NOMO-1 treated with dmso at 0.1 percent for 144 hours (cell line): ENCODE data around the gene GMNN.
A peak's percentile ranks its signal among the peaks of the same experiment; 100 is the strongest.
"Not testable (repeated sequence)": the region's sequence is repeated elsewhere in the genome, so short reads cannot be mapped to it uniquely, and the experiment has no call there.

Experiments used
- DNase-seq: peaks from one replicate; lab custom pipeline; 2025; ENCODE audit not compliant: unreplicated experiment; lab: John Stamatoyannopoulos, UW

Gene GMNN

DNA sequence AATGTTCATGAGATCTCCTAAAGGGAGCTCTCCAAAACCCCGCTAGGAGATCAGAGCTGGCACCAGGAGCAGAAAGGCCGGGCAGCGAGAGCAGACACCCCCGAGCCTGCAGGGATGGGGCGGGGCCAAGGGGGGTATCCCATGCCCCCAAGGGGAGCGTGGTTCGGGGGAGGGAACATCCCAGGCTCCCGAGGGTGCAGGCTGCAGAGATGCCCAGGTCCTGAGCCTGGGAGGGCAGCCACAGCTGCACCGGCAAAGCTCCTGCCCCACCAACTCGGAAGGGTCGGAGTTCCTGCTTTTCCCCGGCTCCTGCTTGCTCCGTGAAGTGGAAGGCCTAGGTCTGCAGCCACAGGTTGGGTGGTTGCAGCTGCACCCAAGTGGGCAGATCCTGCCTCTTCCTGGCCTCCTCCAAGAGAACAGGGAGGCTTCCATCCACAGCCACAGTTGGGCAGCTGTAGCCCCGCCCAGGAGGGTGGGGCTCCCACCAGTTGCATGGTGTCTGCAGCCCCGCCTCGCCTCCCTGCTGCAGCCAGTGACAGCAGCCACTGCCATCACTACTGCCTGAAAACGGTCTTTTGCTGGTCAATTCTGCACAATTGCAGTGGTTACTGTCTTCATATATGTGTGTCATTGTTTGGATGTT, 13.4 kb upstream of the GMNN start:
- no peak for DNase-seq

DNA sequence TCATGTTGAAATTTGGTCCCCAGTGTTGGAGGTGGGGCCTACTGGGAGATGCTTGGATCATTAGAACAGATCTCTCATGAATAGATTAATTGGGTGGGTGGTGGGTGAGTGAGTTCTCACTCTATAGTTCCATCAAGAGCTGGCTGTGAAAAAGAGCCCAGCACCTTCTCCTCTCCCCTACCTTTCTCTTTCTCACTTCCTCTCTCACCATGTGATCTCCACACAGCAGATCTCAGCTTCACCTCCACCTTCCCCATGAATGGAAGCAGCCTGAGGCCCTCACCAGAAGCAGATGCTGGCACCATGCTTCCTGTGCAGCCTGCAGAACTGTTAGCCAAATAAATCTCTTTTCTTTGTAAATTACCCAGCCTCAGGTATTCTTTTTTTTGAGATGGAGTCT, 12.9 kb upstream of the GMNN start:
- no peak for DNase-seq

DNA sequence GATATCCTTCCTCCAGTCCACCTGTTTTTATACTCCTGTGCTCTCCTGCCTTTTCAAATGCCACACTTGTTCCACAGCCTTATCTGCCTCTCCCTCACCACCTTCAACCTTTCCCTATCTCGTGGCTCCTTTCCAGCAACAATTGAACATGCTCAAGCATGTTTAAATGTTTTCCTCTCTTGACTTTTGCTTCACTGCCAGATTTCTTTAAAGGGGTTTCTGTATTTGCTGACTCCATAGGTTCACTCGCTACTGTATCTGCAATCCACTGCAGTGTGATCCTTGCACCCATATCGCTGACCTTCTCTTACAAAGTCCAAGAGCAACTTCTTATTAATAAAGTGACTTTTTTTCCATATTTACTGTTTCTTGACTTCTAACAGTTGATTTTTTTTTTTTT, 11.2 kb upstream of the GMNN start:
- DNase-seq = no peak

DNA sequence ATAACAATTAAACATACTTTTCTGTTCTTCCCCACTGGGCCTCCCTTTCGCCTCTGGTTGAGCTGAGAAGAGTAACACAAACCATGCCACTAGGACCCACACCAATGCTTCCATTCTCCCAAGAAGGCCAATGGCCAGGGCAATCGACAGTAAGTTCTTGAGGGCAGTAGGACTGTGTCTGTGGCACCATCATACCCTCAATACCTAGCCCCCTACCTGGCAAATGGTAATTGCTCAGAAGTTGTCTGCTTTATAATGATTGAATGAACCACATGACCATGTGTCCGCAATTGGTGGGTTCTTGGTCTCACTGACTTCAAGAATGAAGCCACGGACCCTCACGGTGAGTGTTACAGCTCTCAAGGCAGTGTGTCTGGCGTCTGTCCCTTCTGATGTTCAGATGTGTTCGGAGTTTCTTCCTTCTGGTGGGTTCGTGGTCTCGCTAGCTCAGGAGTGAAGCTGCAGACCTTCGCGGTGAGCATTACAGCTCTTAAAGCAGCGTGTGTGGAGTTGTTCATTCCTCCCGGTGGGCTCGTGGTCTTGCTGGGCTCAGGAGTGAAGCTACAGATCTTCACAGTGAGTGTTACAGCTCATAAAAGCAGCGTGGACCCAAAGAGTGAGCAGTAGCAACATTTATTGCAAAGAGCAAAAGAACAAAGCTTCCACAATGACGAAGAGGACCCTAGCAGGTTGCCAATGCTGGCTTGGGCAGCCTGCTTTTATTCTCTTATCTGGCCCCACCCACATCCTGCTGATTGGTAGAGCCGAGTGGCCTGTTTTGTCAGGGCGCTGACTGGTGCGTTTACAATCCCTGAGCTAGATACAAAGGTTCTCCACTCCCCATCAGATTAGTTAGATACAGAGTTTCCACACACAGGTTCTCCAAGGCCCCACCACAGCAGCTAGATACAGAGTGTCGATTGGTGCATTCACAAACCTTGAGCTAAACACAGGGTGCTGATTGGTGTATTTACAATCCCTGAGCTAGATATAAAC, 9.6 kb upstream of the GMNN start:
- DNase-seq = not testable (repeated sequence)

DNA sequence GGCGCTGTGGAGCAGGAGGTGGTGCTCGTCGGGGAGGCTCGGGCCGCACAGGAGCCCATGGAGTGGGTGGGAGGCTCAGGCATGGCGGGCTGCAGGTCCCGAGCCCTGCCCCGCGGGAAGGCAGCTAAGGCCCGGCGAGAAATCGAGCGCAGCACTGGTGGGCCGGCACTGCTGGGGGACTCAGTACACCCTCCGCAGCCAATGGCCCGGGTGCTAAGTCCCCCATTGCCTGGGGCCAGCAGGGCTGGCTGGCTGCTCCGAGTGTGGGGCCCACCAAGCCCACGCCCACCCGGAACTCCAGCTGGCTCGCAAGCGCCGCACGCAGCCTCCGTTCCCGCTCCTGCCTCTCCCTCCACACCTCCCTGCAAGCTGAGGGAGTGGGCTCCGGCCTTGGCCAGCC, 8.8 kb upstream of the GMNN start:
- DNase-seq = not testable (repeated sequence)

DNA sequence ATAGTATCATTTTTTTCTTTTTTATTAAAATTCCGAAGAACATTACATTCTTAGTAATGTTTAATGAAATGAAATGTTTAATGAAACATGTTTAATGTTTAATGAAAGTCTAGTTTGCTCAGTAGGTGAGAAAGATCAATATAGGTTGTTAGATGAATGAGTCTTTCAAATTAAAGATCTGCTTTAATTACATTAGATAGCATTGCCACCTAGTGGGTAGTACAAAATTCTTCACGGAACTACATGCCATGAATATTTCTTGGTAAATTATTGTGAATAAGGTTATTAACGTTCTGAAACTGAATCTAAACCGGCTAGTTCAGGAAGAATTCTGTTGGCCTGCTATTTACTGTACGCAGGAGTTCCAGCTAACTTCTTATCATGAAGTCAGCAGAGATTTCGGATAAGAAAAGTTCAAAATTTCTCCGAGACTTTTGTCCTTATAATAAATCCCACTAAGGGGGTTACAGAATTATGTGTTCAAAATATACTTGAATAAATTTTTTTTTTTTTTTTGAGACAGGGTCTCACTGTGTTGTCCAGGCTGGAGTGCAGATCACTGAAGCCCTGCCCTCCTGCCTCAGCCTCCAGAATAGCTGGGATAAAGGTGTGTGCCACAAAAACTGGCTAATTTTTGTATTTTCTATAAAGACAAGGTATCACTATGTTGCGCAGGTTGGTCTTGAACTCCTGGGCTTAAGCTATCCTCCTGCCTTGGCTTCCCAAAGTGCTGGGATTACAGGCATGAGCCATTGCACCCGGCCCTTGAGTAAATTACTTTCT, 7.9 kb upstream of the GMNN start:
- peak; percentile 44 for DNase-seq

DNA sequence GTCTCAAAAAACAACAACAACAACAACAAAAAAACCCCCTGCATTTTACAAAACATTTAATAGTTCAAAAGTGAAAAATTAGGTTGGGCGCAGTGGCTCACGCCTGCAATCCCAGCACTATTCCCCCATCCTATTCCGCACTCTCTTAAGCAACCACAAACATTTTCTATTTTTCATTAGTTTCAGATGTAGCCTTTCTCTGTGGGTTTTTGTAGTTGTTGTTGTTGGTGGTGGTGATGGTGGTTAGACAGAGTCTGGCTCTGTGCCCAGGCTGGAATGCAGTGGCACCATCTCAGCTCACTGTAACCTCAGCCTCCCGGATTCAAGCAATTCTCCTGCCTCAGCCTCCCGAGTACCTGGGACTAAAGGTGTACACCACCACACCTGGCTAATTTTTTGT, 6.4 kb upstream of the GMNN start:
- no peak for DNase-seq

DNA sequence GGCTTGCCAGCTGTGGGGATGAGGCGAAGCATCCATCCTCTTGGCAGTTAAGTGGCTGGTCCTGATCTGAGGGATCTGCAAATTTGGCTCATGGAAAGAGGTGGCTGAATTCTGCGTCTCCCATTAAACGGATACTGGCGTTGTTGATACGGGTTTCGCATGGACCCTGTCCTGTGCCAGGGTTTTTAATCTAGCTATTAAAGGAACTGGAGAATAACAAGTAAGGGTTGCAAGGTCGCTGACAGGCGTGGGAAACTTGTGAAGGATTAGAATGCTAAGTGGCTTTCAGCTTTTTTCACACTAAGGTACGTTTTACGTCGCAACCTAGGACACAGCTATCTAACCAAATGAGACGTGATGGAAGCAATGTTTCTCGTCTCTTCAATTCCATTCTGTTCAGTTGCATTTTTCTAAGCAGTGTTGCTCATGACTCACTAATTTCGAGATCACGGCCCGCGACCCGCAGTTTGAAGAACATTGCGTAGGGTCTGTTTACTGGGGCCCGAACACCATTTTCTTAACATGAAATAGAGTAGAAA, 852 bp downstream of the GMNN start:
- no peak for DNase-seq

DNA sequence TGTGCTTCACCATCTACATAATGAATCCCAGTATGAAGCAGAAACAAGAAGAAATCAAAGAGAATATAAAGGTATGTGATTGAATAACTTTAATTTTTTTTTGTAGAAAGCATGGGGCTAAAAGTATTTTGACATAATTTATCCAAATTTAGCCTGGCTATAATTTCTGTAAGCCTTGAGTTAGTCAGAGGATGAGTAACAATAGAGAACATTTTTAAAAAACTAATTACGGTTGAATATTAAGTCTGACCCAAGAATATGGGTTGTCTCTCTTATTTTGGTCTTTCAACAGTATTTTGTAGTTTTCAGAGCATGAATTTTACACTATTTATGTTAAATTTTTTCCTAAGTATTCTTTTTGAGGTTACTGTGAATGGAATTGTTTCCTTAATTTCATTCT, 2.5 kb downstream of the GMNN start:
- no peak for DNase-seq

DNA sequence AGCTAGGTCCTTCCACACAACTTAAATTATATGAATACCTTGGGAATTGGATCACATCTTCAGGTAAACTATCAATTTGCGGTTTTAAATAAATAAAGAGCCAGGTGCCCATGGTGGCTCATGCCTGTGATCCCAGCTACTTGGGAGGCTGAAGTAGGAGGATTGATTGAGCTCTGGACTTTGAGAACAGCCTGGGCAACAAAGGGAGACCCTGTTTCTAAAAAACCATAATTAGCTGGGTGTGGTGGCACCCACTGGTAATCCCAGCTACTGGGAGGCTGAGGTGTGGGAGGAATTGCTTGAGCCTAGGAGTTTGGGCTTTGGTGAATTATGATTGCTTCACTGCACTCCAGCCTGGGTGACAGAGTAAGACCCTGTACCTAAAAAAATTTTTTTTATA, 3.4 kb downstream of the GMNN start:
- DNase-seq = no peak

DNA sequence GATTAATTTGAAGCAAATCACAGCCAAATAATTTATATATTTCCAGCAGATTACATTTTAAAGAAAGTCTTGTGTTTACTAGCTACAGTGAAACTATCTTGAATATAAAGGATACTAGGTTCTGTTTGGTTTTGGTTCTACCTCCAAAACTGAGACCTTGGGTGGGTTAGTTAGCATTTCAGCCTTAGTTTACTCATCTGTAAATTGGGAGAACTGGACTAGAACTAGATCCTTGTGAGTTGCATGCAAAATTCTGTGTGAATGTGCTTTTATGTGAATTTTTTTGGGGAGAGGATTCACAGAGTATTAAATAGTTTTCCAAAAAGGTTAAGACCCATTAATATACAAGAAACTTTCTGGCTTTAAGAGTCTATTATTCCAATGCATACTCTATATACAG, 4.1 kb downstream of the GMNN start:
- DNase-seq = no peak

DNA sequence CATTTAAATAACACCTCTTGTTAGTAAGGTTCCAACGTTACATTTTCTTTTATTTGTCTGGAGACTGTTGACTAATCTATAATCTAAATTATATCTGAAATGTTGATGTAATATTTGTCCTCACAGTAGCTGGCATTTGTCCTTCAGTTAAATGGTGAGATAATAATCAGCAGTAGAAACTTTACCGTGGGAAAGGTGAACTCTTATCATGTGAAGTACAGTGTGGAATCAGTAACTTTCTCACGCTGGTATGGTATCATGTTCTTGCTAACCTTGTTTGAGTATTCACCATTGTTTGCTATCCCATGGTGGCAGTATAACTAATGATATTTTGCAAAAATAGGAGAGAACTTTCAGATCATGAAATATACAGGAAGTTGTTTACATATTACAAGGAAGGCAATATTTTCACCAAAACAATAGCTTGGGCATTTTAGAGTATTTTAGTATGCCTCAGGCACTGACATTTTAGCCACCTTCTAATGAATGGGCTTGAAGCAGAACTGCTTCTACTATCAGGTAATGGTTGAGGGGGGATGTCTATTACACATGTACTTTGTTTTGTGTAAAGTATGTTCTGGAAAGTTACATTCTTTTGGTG, 4.8 kb downstream of the GMNN start:
- no peak for DNase-seq

DNA sequence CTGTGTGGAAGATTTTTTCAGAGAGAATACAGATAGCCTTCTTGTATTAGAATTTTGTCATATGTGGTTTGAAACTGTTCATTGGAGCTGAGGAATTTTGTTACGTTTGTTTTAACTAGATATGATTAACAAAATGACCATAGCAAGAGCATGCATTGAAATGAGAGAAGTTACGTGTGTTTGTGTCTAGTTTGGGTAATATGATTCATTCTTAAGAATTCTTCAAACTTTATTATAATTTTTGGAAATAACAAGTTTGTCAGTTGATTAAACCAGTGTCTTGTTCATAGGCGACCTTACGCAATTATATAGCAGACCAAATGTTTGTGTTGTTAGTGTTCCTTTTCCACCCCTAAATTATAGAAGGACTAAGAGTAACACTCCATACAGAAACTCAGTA, 5.5 kb downstream of the GMNN start:
- no peak for DNase-seq

DNA sequence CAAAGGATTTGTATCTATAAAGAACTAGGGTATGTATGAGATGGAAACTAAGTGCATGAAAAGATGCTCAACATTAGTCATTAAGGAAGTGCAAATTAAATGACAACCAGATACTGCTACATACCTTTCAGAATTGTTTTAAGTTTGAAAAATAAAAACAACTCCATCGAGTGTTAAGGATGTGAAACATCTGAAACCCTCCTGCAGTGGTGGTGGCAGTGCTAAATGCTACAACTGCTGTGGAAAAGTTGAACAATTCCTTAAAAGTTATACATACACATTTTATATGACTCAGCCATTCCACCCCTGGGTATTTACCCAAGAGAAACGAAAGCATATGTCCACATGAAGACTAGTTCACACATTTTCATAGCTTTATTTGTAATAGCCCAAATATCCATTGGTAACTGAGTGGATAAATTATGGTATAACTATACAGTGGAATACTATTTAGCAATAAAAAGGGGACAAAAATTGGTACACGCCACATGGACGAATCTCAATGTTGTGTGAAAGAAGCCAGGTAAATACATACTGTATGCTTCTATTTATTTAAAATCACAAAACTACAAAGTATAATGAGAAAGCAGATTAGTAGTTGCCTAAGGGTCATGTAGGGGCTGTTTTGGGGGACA, 13.4 kb downstream of the GMNN start:
- DNase-seq = no peak

DNA sequence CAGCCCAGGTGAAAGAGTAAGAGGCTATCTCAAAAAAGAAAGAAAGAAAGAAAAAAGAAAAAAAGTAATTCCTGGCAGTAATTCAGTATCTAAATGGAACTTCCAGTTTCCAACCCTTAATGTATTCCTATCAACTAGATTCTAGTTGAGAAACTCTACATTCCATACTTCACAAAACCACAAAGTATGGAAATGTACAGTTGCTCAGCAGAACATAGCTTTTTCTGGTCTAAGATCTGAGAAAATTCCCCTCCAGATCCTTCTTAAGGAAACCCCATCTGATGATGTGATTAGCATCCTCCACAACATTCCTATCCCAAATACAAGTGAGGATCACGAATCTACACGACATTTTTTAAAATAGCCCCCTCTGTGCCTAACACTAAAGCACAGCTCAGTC, 20.4 kb downstream of the GMNN start:
- DNase-seq = no peak

DNA sequence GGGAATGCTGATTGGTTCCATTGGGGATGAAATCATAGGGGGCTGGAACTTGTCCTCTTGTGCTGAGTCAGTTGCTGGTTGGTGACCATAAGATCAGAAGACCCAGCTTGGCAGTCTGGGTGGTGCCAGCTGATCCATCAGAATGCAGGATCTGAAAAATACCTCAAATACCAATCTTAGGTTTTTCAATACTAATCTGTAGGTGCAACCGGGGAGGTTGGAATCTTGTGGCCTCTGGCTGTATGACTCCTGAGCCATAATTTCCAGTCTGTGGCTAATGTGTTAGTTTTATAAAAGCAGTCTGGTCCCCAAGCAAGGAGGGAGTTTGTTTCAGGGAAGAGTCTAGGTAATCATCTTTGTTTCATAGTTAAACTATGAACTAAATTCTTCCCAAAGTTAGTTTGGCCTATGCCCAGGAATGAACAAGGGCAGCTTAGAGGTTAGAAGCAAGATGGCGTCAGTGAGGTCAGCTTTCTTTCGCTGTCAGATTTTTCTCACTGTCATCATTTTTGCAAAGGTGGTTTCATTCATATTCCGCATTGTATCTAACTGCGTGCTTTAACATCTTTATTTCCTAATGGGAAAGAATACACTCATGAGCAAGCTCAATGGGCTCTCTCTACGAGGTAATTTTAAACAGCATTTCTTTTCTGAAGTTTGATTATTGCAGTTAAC, 22.0 kb downstream of the GMNN start:
- no peak for DNase-seq

DNA sequence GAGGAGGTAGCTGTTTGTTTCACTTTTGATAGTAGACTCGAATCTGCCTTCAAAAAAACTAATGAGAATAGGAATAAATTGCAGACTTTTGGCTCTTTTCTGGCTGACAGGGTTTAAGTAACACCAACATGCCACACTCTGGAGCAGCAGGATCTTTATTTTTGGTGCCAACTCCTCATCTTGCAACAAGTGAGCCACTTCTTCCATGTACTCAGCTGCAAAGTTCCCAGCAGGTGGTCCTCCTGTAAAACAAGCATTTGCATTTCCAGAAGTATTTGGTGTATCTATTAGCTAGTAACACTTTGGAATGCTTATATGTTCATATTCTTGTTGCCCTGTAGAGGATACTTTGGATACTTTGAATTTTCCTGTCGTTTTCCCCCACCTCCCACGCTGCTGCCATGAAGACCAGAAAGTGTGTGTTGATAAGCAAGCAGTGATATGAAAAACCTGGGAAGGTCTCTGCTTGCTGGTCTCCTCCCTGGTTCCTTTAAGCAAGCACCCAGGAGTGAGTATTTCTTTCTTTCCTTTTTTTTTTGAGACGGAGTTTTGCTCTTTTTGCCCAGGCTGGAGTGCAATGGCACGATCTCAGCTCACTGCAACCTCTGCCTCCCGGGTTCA, 23.0 kb downstream of the GMNN start:
- DNase-seq = no peak

DNA sequence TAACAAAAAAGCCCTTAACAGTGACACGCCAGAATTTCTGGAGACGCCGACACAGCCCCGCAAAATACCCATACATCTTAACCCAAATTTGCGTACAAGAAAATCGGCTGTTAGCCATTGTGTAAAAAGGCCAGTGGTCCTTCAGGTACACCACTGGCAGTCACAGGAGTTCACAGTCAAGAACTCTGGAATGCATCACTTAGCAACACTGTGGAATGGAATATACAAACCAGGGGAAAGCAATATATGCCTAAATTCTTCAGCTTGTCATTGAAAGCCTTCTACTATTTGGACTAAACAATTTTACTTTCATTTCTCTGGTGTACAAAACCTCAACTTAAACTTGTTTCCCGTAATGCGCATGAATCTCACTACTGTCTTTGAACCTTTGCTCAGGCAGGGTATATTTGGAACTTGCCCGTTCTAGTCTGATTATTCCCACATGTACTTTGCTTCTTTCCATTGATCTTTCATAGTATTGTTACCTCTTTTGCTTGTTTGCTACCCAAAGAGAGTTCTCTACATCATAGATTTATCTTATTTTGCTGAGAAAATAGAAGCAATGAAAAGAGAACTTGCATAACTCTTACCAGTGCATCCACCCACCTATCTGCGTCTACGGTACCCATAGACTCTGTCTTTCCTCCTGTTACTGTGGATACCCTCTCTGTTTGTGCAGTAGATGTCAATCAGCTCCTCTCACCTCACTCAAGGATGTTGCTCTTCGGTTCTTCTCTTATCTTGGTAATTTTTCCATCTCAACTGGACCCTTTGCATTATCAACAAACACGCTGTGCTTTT, 24.2 kb downstream of the GMNN start, which contains the start of gene ARMH2:
TSS of gene ARMH2 (minus strand) at position 178 of the 801 bp plus-strand sequence. CDS start at position 118, 60 bp downstream.
- no peak for DNase-seq

DNA sequence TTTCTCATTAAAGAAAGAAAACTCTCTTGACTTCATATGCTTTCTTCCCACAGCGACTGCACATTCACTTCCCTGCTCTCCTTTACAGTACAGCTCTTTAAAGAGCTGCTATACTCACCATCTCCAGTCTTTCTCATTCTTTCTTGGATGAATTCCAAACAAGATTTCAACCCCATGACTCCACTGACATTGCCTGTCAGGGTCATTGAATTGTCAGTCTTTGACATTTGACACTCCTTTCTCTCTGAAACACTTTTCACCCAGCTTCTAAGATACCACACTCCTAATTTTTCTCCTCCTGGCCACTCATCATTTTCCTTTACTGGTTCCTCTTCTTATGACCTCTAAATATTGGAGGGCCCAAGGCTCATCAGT, 24.8 kb downstream of the GMNN start:
- no peak for DNase-seq
